Anterior cingulate cortex (tissue), 58 donors: ENCODE measurements around the gene DAPK1.

ENCODE experiments used
- DNase-seq, 58 donors: peaks; one replicate each; lab custom pipeline; 2025; lab: John Stamatoyannopoulos, UW

Gene DAPK1

DNA sequence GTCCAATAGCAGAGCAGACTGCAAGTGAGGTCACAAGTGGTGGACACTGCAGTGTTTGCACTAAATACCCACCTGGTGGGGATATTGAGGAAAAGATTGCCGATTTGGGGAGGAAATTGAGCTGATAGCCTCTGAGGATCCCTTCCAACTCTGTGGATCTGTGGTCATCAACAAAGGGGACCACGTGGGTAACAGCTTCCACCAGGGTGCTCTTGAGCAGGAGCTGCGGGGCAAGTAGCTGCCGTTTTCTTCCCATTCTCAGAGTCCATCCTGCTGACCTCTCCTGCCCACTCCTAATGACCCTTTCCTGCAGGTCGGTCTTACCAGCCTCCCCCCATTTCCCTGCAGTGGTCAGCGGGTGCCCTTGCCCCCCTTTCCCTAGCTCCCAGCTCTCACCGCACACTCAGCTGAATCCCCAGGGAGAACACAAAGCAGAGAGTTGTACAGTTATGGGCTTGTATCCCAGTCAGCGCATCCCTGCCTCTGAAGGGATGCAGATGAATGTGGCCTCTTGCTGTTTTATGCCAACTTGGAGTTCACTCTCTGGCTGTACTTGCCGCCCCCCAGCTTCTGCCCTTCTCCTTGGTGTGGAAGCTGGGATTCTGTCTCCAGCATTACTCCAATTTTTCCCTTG is 18.0 kb downstream of the DAPK1 start:
- no peak for DNase-seq

DNA sequence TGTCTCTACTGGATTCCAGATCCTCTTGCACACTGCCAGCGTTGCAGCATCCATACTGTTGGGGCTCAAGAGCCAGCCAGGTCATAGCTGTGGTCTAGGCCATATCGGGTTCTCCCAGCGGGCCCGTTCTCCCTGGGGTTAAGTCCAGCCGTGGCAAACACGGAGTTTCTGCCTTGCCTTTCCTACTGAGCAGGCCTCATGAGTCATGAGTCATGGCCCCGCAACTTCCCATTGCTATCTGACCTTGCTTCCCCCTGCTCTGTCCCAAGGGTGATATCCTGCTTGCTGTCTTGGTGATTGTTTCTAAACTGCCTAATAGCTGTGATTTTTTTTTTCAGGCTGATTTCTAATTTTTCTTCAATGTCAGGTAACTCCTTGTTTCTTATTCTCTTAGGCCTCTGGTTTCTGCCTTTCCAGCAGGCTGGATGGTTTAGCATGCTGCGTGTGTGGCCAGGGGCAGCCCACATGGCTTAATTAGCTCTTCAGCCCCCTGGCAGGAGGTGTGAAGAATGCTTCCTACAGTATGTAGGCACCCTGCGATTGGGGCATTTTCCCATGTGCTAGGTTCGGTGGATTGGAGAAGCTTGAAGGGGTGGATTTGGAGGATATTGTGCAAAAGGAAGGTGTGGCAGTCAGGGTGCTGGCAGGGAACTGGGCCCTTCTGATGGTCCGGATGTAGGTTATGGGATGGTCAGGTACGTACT is 18.7 kb downstream of the DAPK1 start:
- peak in 1 of 58 donors; percentile 14 for DNase-seq

DNA sequence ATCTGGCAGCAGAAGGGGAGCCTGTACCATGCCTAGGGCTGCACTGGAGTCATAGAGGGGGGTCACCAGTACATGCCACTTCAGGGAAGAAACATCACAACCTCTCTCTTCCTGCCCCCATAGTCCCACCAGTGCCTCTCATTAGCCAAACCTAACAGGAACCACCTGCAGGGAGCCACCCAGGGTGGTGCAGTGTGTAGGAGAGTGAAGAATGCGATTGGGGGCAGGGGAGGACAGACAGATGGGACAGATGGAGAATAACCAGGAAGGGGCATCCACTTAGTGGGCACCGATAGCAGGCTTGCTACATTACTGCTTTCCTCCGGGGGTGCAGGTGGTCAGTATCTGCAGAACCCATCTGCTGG is 19.2 kb downstream of the DAPK1 start:
- DNase-seq: no peak

DNA sequence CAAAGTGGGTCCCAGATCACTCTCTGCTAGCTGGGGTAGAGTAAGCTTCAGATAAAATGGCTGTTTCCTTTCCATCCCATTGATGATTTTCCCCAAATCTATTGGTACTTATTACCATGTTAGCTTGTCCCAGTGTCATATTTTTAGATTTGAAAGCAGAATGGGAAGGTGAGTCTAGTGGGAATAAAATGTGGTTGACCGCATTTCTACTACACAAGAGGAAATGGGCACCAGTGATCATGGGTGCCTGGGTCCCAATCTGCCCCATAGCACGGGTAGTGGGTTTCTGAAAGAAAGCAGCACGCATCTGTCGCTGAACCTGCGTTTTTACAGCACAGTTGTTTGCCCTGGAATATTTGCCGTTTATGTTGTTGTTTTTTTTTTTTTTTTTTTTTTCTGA is 20.1 kb downstream of the DAPK1 start:
- DNase-seq: no peak

GRCh38 chr9:87518702-87519335 is 21.2 kb downstream of the DAPK1 start:
- DNase-seq: no peak

DNA sequence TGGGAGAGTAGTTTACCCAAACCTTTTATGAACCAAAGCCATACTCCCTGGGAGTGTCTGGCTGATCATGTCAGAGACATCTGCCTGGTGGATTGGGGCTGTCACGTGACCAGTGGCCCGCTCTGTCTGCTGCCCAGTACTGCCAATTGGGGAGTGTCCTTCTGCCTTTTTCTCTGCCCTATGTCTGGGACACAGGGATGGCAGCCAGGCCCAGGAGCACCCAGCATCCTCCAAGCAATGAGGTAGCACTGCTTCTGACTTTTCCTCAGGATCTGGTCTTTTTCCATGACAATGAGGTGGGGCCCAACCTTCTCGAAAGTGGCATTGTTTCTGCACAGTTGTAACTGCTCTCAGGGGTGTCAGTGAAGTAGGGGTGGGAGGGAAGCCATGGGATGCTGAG is 21.8 kb downstream of the DAPK1 start:
- DNase-seq: no peak

DNA sequence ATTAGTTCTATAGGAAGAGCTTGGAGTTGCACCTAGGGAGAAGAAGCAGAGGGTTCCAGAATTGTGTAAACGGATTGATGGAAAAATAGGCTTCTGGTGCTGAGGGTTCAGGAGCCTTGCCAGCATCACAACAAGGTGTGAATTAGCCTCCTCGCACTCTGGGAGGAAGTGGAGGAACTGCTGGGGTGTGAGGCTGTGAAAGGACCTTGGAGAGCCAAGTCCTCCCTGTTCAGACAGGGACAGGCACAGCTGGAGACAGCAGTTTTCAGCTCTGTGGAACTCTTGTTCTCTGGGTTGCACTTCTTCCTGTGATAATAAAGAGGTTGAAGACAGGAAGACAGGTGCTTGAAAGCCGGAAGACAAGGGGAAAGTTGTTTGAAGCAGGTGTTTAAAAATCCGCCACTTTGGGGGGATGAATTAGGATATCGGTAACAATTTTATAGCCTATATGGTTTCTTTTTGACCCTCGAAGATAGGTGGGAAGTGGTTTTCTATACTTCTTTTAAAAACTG is 22.6 kb downstream of the DAPK1 start:
- DNase-seq: no peak

DNA sequence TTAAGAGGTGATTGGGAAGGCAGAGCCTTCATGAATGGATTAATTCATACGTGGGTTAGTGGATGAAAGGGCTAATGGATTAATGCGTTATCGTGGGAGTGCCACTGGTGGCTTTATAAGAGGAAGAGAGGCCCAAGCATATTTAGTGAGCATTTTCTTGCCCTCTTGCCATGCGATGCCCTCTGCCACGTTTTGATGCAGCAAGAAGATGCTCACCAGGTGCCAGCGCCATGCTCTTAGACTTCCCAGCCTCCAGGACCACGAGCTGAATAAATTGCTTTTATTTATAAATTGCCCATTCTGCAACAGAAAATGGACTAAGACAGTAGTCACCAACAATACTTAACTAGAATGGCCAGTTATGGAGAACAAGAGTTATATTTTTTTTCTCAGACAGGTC is 24.2 kb downstream of the DAPK1 start:
- no peak for DNase-seq

- DNase-seq: no peak
These were observed 26.4 kb downstream of the DAPK1 start for GRCh38 chr9:87524061-87524460.

DNA sequence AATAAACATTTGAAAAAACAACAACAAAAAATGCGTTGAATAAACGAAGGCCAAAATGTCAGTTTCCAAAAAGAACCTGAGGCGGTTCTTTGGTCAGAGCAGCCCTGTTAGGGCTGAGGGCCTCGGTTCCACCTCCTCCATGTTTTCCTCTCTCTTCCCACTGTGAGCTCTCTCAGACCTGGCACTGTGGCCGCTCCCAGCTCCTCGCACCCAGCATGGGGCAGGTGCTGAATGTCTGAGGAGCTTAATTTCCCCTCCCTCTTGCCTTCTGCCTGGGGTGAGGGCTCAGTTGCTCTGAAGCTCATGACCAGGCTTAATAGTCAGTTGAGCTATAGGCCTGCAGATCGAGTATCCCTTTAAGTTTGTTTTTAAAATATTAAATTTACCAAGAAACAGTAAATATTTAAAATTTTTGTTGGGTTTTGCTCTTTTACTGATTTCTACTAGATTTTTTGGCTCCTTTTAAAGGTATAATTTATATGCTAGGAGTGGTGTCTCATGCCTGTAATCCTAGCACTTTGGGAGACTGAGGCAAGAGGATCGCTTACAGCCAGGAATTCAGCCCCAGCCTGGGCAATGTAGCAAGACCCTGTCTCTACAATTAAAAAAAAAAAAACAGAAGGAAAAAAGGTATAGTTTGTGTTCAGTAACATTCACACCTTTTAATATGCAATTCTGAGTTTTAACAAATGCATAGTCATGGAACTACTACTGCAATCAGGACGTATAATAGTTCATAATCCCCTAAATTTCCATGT is 28.1 kb downstream of the DAPK1 start:
- no peak for DNase-seq

DNA sequence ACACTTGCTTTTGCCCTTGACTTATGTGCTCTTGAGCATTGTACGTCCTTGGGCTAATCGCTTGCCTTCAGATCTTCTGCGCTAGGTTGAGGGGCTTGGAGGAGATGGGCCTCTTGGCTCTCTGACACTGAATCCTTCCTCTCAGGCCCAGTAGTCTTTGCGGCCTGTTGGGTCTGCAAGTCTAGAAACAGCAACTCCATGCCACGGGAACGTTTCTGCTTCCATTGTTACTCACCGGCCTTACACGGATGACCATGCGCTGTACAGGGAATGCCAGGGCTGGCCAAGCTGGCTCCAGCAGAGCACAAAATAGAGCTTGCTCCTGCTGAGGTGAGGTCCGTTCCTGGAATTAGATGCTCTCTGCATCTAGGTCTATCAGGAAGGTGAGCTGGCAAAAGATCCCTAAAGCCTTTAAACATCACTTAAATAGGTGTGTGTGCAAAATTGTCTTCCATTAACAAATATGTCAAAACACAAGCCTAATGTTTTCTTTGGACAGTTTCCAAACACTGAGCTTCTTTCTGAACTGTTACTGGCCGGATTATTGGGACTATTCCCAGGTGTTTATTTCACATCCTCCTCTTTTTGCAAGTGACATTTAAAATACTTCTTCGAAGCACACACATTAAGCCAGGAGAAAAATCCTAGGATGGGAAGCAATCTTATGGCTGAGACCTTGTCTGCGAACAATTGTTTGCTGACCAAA is 29.7 kb downstream of the DAPK1 start:
- no peak for DNase-seq

DNA sequence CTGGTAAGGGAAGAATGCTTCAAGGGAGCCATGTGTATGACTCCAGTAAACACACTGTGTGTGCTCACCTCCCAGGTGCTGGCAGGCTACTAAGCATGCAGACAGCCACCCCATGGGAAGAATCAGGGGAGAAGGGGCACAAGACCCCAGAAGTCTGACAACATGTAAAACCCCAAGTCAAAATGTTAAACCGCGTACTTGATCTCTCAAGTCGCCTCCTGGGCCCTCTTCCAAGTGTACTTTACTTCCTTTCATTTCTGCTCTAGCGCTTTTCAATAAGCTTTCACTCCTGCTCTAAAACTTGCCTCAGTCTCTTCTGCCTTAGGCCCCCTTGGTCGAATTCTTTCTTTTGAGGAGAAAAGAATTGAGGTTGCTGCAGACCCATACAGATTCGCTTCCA is 31.3 kb downstream of the DAPK1 start:
- DNase-seq: no peak

GRCh38 chr9:87529671-87530070 is 32.0 kb downstream of the DAPK1 start:
- no peak for DNase-seq

GRCh38 chr9:87530716-87531115 is 33.0 kb downstream of the DAPK1 start:
- DNase-seq: no peak

DNA sequence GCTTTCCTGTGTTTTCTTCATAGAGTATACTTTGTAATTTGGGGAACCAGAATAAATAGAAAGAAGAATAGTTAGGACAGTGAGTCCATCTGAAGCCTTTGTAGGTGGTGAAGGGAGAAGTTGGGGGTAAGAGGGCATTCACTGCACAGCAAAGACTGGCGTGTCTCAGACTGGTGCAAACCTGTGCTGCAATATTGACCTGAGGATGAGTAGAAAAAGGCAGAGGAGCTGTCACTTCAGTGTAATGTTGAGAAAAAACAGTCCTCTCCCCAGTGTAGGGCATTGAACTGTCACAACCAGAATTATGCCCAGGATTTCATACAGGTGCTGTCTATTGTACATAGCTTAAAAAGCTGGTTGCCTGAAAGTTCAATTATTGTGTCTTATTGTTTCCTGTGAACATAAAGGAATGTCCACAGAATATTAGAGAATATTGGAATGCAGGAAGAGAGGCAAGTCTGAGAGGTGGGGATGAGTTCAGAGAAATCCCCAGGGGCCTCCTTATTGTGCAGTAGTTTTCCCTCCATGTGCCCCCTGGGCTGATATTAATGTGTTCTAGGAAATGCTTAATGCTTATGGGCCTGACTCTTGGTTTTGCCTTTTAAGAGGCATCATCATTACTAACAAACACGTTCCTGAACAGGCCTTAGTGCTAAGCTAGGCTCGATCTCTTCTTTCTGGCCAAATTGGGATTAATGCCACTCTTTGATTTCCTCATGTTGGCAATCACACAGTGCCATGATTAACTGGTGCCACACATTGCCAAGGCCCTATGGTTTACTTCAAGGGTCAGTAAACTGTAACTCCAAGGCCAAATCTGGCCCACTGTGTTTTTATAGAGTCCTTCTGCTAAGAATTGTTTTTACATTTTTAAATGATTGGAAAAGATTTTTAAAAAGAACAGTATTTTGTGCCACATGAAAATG is 34.0 kb downstream of the DAPK1 start:
- DNase-seq: no peak

- no peak for DNase-seq
These were observed 35.6 kb downstream of the DAPK1 start for GRCh38 chr9:87533271-87533670.

- no peak for DNase-seq
These were observed 36.4 kb downstream of the DAPK1 start for GRCh38 chr9:87534036-87534435.

GRCh38 chr9:87534957-87535356 is 37.3 kb downstream of the DAPK1 start:
- no peak for DNase-seq

- no peak for DNase-seq
These were observed 38.3 kb downstream of the DAPK1 start for GRCh38 chr9:87535817-87536539.
